Activated B cell treated with CpG ODN at 0.5 μM for 24 hours (primary cell): Measurements from ENCODE around the gene SNX7. TPM values are rescaled to one million over a fixed set of nuclear protein-coding genes. Genes with fewer than 3 reads are reported as not detected.

Experiments used
- ATAC-seq: fragments of 200-7000 bp; cut with Tn5 transposase; one replicate; pipeline ENCODE4 v1.10.0; 2021; ENCODE audit warnings: low read depth, mild to moderate bottlenecking, moderate library complexity
- CTCF ChIA-PET: fragments of 350-600 bp; sonication (Branson Sonifier 250); formaldehyde crosslinking; loops from one replicate; lab custom pipeline; 2021; ENCODE audit warnings: antibody characterized with exemption; lab: Charles Lee
- POLR2A ChIA-PET: fragments of 350-600 bp; sonication (Branson Sonifier 250); formaldehyde crosslinking; loops from one replicate; lab custom pipeline; 2021; ENCODE audit warnings: antibody characterized with exemption; lab: Charles Lee
- DNase-seq: peaks from one replicate; pipeline ENCODE4 v3.0.0; 2022
- H3K27ac Mint-ChIP-seq: one replicate; pipeline ENCODE4 v1.8.0; 2020; ENCODE audit warnings: mixed read lengths
- H3K27me3 Mint-ChIP-seq: one replicate; pipeline ENCODE4 v1.8.0; 2021; ENCODE audit warnings: mixed read lengths
- H3K36me3 Mint-ChIP-seq: one replicate; pipeline ENCODE4 v1.8.0; 2021; ENCODE audit warnings: low read depth, mixed read lengths
- H3K4me1 Mint-ChIP-seq: one replicate; pipeline ENCODE4 v1.8.0; 2021; ENCODE audit warnings: mixed read lengths
- H3K4me3 Mint-ChIP-seq: one replicate; pipeline ENCODE4 v1.8.0; 2020; ENCODE audit warnings: mild to moderate bottlenecking, mixed read lengths
- H3K9me3 Mint-ChIP-seq: one replicate; pipeline ENCODE4 v1.8.0; 2020; ENCODE audit warnings: mixed read lengths
- intact Hi-C: fragments of 100-400 bp; cut with micrococcal nuclease; formaldehyde crosslinking; loops from one replicate; pipeline ENCODE4 v1.15.1; 2024
- total RNA-seq: library from RNA; stranded (reverse); gene quantifications from 2 replicates; pipeline ENCODE4 v1.2.3, GENCODE V29; 2022
- TF ChIP-seq, protein P1 (sequence below): fragments of 200-600 bp; IDR thresholded peaks from one replicate; pipeline ENCODE4 v1.8.0; 2022; ENCODE audit warnings: antibody characterized with exemption, mild to moderate bottlenecking

SNX7 gene
- total RNA-seq, 1 donor from 2014 or later: not detected

DNA sequence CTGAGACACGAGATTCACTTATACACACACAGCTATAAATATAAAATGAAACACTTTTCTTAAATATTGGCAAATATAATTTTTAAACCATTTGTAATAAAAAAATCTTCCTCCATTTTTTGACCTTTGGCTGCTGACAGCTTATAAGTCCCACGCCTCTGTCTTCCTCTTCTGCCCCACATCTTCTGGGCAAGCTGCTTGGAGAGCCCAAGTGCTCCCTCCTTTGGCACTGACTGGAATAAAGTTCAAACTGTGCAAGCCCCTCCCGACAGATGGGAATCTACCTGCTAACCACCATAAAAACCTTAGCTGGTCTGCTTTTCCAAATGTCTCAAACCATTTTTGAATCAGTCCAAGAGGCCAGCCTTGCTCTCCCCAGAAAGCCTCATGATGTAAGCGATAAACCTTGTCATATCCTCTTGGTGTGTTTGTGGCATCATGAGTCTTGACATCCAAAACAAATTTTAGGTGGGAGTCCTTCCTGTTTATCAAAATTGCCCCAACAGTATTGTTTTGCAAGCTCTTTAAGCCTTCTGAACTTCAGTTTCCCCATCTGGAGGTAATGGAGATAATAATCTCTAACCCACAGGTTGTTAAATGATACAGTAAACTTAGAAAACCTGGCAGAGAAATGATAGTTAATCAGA lies 99.8 kb downstream of the SNX7 start:
- no peak for ATAC-seq
- TF ChIP-seq, protein P1, sequence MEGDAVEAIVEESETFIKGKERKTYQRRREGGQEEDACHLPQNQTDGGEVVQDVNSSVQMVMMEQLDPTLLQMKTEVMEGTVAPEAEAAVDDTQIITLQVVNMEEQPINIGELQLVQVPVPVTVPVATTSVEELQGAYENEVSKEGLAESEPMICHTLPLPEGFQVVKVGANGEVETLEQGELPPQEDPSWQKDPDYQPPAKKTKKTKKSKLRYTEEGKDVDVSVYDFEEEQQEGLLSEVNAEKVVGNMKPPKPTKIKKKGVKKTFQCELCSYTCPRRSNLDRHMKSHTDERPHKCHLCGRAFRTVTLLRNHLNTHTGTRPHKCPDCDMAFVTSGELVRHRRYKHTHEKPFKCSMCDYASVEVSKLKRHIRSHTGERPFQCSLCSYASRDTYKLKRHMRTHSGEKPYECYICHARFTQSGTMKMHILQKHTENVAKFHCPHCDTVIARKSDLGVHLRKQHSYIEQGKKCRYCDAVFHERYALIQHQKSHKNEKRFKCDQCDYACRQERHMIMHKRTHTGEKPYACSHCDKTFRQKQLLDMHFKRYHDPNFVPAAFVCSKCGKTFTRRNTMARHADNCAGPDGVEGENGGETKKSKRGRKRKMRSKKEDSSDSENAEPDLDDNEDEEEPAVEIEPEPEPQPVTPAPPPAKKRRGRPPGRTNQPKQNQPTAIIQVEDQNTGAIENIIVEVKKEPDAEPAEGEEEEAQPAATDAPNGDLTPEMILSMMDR: no peak
- Mint-ChIP-seq H3K27ac (no peak overlapping the region), H3K27me3 (no peaks in the 10 kb centered on the region), H3K4me3 (no peak overlapping the region), H3K9me3 (no peaks in the 10 kb centered on the region), H3K4me1 (peaks cover 5% of the 10 kb centered on the region), H3K36me3 (no peaks in the 10 kb centered on the region)
- no peak for DNase-seq
- ChIA-PET POLR2A (no interaction called here), CTCF (no interaction called here)
- intact Hi-C loops: no loop called here

GRCh38 chr1:98763488-98764150 lies 102.1 kb downstream of the SNX7 start:
- no peaks in the 10 kb centered on the region for H3K9me3 Mint-ChIP-seq
- no peaks in the 10 kb centered on the region for H3K27me3 Mint-ChIP-seq
- no peaks in the 10 kb centered on the region for H3K36me3 Mint-ChIP-seq
- ChIA-PET CTCF (no interaction called here), POLR2A (no interaction called here)
- intact Hi-C loops: no loop called here
- DNase-seq (no peak), ATAC-seq (no peak)
- TF ChIP-seq, protein P1: no peak
- peaks cover 7% of the 10 kb centered on the region for H3K4me1 Mint-ChIP-seq
- H3K4me3 Mint-ChIP-seq: no peak overlapping the region
- no peak overlapping the region for H3K27ac Mint-ChIP-seq

GRCh38 chr1:98764485-98764884 lies 103.0 kb downstream of the SNX7 start:
- H3K4me3 Mint-ChIP-seq: no peak overlapping the region
- H3K27ac Mint-ChIP-seq: no peak overlapping the region
- DNase-seq (no peak), ATAC-seq (no peak)
- ChIA-PET CTCF (no interaction called here), POLR2A (no interaction called here)
- intact Hi-C loops: no loop called here
- H3K36me3 Mint-ChIP-seq: no peaks in the 10 kb centered on the region
- peaks cover 7% of the 10 kb centered on the region for H3K4me1 Mint-ChIP-seq
- no peaks in the 10 kb centered on the region for H3K9me3 Mint-ChIP-seq
- TF ChIP-seq, protein P1: no peak
- H3K27me3 Mint-ChIP-seq: no peaks in the 10 kb centered on the region

- no peak for ATAC-seq
- CTCF ChIA-PET: no interaction called here
- POLR2A ChIA-PET: no interaction called here
These were observed 104.7 kb downstream of the SNX7 start for GRCh38 chr1:98766255-98766654.

DNA sequence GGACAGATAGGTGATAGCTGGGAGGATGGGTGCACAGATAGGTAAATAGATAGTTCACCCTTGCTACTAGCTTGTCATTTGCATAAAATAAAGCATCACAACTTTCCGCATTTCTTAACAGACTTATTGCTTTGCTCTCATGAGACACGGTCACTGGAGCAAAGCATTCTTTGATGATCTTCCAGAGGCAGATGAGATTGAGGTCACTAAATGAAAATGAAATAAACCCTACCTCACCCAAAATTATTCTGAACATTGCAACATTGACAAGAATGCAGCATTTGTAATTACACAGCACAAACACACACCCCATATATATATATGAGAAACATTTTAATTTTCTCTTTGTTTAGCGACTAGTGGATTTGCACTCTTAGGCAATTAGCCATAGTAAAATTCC lies 107.6 kb downstream of the SNX7 start:
- H3K4me1 Mint-ChIP-seq: peaks cover 7% of the 10 kb centered on the region
- intact Hi-C loops: no loop called here
- ATAC-seq: no peak
- DNase-seq: no peak
- H3K9me3 Mint-ChIP-seq: no peaks in the 10 kb centered on the region
- TF ChIP-seq, protein P1: no peak
- ChIA-PET CTCF (no interaction called here), POLR2A (no interaction called here)
- no peak overlapping the region for H3K27ac Mint-ChIP-seq
- no peaks in the 10 kb centered on the region for H3K27me3 Mint-ChIP-seq
- H3K4me3 Mint-ChIP-seq: no peak overlapping the region
- no peaks in the 10 kb centered on the region for H3K36me3 Mint-ChIP-seq

More at GRCh38 chr1:98766255-98766654, 104.7 kb downstream of the SNX7 start:
- TF ChIP-seq, protein P1: no peak
- DNase-seq: no peak
- Mint-ChIP-seq H3K27me3 (no peaks in the 10 kb centered on the region), H3K4me1 (peaks cover 7% of the 10 kb centered on the region), H3K36me3 (no peaks in the 10 kb centered on the region), H3K27ac (no peak overlapping the region), H3K4me3 (no peak overlapping the region), H3K9me3 (no peaks in the 10 kb centered on the region)
- intact Hi-C loops: no loop called here
